Occipital lobe (tissue), 3 donors: ENCODE results near the gene TRIM4. TPM values are rescaled to one million over a fixed set of nuclear protein-coding genes. Genes with fewer than 3 reads are reported as not detected.

Experiments used
- DNase-seq: peaks from one replicate; lab custom pipeline; 2025; lab: John Stamatoyannopoulos, UW
- small RNA-seq: library from RNA; depleted of rRNA; stranded (forward); fragments of <200 nt; gene quantifications from one replicate; pipeline ENCODE3, GENCODE V24; 2014
- total RNA-seq: library from RNA; depleted of rRNA; stranded (reverse); fragments of >200 nt; gene quantifications from one replicate; pipeline ENCODE4 v1.2.3, GENCODE V29; 2014

TRIM4 gene
- total RNA-seq, 1 donor from 2014 or later = 9.0 TPM

DNA sequence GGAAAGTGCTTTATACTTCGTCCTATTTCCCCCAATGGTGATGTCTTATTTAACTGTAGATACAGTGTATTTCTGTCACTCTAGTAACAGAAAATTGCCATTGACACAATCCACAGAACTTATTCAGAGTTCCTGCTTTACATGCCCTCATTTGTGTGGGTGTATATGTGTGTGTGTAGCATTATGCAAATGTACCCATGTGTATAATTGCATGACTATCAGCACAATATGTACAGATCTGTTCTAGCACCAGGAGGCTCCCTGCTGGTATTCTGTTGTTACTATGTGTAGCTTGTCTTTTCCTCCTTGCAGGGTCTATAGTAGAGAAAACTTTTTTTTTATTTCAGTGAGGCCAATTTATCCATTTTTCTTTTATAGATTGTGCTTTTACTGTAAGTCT, 75.0 kb downstream of the TRIM4 start:
- DNase-seq = no peak

DNA sequence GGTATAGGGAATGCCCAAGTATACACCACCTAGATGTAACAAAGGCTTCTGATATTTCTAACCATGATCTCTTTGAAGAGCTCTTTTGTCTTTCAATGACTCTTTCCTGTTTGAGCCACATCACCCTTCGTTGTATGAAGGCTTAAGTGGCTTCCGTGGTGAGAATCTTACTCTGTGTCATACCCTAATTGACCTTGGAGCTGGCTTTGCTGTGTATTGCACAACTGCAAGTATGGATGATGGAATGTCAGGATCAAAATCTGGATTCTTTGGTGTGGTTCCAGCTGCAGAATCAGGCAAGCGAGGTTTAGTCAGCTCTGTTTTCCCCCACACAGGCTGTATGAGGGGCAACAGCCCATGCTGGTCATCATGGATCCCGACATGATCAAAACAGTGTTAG, 75.5 kb downstream of the TRIM4 start:
- no peak for DNase-seq

DNA sequence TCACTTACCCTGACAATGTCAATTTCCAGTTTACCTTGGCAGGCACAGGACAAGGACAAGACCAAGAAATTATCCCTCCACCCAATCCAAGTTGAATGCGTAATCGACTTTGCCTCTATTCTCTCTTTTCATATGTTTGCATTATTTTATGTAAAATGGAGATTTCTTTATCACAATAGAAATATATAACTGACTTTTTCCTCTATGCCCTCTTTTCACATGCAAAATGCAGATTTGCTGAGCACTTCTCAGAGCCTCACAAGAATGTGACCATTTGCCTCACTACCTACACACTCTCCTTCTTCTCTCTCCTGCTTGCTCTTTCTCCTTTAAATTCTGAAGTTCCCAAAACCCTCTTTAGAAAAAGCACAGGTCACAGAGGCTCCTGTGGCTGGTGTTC, 76.4 kb downstream of the TRIM4 start:
- no peak for DNase-seq

Small RNA genes within 50 kb of the gene (small RNA-seq; reads per million reads assigned to genes)
- gene AC011904.1 (not detected), gene CYP3A52P (not detected), gene RF00019 (not detected), gene RF00561 (not detected)

Other genes with a start within 250 kb of the TRIM4 start
- gene CYP3A5, start 239.5 kb downstream of the TRIM4 start, total RNA-seq = 1.6 TPM
- not detected for gene CYP3A7, start 184.3 kb downstream of the TRIM4 start, total RNA-seq
- gene CYP3A4, start 135.3 kb downstream of the TRIM4 start, total RNA-seq = not detected
- 0.78 TPM for gene CYP3A43, start 91.5 kb downstream of the TRIM4 start, total RNA-seq
- gene OR2AE1, start 42.5 kb downstream of the TRIM4 start, total RNA-seq = not detected
- 0.47 TPM for gene GJC3, start 10.1 kb upstream of the TRIM4 start, total RNA-seq
- gene AZGP1, start 56.5 kb upstream of the TRIM4 start, total RNA-seq = not detected
- 83.3 TPM for gene ZKSCAN1, start 96.1 kb upstream of the TRIM4 start, total RNA-seq
- 14.7 TPM for gene ZSCAN21, start 130.2 kb upstream of the TRIM4 start, total RNA-seq
- gene ZNF3, start 162.2 kb upstream of the TRIM4 start, total RNA-seq = 45.2 TPM
- gene COPS6, start 169.4 kb upstream of the TRIM4 start, total RNA-seq = 25.9 TPM
- 44.8 TPM for gene MCM7, start 181.9 kb upstream of the TRIM4 start, total RNA-seq
- 27.1 TPM for gene AP4M1, start 182.1 kb upstream of the TRIM4 start, total RNA-seq
- 17.8 TPM for gene TAF6, start 199.8 kb upstream of the TRIM4 start, total RNA-seq
- 19.2 TPM for gene CNPY4, start 200.1 kb upstream of the TRIM4 start, total RNA-seq
- gene MBLAC1, start 207.4 kb upstream of the TRIM4 start, total RNA-seq = 6.4 TPM
- 22.6 TPM for gene LAMTOR4, start 229.4 kb upstream of the TRIM4 start, total RNA-seq
- gene TRAPPC14, start 239.2 kb upstream of the TRIM4 start, total RNA-seq = 8.0 TPM
- 2.3 TPM for gene GAL3ST4, start 249.1 kb upstream of the TRIM4 start, total RNA-seq